GM13976 (cell line): ENCODE data around the gene PARP16.
A peak's percentile ranks its signal among the peaks of the same experiment; 100 is the strongest.
"Not testable (repeated sequence)": the region's sequence is repeated elsewhere in the genome, so short reads cannot be mapped to it uniquely, and the experiment has no call there.

Experiments used
- DNase-seq: peaks from one replicate; pipeline ENCODE4 v3.0.0; 2012; ENCODE audit warnings: low spot score
- CTCF ChIP-seq: IDR thresholded peaks from 2 replicates; pipeline ENCODE4 v1.5.1; 2012; ENCODE audit warnings: borderline replicate concordance, mild to moderate bottlenecking; ENCODE audit not compliant: insufficient read depth; ENCODE audit errors: extremely low read depth, missing control alignments, control extremely low read depth
- in situ Hi-C: fragments of 300-500 bp; cut with MboI; formaldehyde crosslinking; loops from one replicate; pipeline ENCODE4 v1.12.0; 2022; ENCODE audit warnings: low sequenced_read_pairs, mixed read lengths, inconsistent platforms; ENCODE audit not compliant: unreplicated experiment

The PARP16 gene

DNA sequence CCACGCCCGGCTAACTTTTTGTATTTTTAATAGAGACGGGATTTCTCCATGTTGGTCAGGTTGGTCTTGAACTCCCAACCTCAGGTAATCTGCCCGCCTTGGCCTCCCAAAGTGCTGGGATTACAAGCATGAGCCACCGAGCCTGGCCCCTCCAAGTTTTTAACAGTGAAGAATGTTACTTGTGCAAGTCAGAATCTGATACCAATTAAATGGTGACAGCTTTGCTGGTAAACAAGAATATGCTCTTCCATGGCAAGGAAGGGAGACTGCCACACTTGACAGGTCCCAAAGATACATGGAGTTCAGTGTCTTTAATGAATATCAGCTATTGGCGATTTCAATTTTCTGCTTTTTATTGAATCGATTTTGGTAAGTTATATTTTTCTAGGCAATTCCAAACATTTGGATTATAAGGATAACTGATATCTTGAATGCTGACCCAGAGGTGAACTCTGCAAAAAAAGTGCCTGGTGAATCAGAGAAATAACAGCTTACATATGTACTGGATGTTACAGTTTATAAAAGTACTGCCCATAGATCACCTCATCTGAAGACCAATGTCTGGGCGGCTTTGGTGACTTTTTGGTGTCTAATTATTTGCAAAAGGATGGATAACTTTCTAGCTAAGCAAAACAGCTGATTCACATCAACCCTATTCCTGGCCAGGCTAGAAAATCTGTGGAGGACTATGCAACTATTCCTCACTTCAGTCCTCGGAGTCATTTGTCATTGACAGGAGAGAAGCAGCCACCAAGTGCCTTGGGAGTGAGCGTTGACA is 1.2 kb downstream of the PARP16 start:
- no peak for DNase-seq
- in situ Hi-C loops: loop anchor here (25.0 kb wide), 2 partner anchors 98 to 248 kb away; partner anchors contain the start of genes CLPX, MTFMT and SLC51B
- TF ChIP-seq CTCF: no peak

GRCh38 chr15:65278480-65278879 is 8.2 kb downstream of the PARP16 start:
- in situ Hi-C loops: loop anchor here (25.0 kb wide), 2 partner anchors 91 to 241 kb away; partner anchors contain the start of genes CLPX, MTFMT and SLC51B
- DNase-seq: no peak
- no peak for TF ChIP-seq CTCF

- no peak for DNase-seq
- in situ Hi-C loops: loop anchor here (25.0 kb wide), 2 partner anchors 90 to 240 kb away; partner anchors contain the start of genes CLPX, MTFMT and SLC51B
- TF ChIP-seq CTCF: no peak
Measured at GRCh38 chr15:65277015-65277414, 9.7 kb downstream of the PARP16 start.

- TF ChIP-seq CTCF: no peak
- in situ Hi-C loops: loop anchor here (25.0 kb wide), 2 partner anchors 88 to 238 kb away; partner anchors contain the start of genes CLPX, MTFMT and SLC51B
- DNase-seq: no peak
Measured at GRCh38 chr15:65275728-65276126, 11.0 kb downstream of the PARP16 start.

- no peak for DNase-seq
- no peak for TF ChIP-seq CTCF
- in situ Hi-C loops: loop anchor here (25.0 kb wide), 2 partner anchors 88 to 238 kb away; partner anchors contain the start of genes CLPX, MTFMT and SLC51B
Measured at GRCh38 chr15:65275104-65275727, 11.5 kb downstream of the PARP16 start.

DNA sequence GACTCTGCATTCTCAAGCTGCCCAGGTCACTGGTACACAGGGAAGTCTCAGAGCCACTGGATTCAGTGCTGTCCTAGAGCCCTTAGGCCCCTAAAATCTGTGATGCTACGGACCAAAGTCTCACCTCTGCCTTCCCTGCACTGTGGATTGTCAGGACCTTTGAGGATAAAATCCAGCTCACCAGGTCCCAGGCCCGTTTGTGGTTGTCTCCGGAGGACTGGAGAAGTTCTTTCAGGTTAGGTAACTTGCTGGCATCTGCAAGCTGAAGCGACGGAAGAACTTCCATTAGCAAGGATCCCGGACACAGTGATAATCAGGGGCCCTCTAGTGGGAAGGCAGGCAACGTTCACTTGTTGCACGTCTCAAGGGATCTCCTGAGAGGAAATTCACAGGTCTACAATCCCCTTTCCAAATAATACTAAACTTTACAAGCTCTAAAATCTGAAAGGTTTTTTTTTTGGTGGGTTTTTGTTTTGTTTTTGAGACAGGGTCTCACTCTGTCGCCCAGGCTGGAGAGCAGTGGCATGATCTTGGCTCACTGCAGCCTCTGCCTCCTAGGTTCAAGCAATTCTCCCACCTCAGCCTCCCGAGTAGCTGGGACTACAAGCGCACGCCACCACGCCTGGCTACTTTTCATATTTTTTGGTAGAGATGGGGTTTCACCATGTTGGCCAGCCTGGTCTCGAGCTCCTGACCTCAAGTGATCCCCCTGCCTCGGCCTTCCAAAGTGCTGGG is 15.7 kb downstream of the PARP16 start:
- in situ Hi-C loops: not testable (repeated sequence)
- DNase-seq: peak; percentile 49
- peak; percentile 68 for TF ChIP-seq CTCF
